GM12892 (cell line): Measurements from ENCODE around the gene CPA2.

Source experiments
- POLR2A ChIP-seq: IDR thresholded peaks from 2 replicates; pipeline ENCODE4 v1.6.1; 2011; ENCODE audit warnings: low read depth, low read length, control low read depth
- POLR2AphosphoS5 ChIP-seq: IDR thresholded peaks from 2 replicates; pipeline ENCODE4 v1.6.1; 2011; ENCODE audit warnings: low read depth, low read length, control low read depth
- TAF1 ChIP-seq: IDR thresholded peaks from 2 replicates; pipeline ENCODE4 v1.6.1; 2011; ENCODE audit warnings: low read depth, mild to moderate bottlenecking, control low read depth, low read length, borderline replicate concordance

GRCh38 chr7:130273081-130273932, 6.6 kb downstream of the CPA2 start:
- TF ChIP-seq POLR2AphosphoS5 (no peak), POLR2A (no peak), TAF1 (no peak)
